Panc1 (cell line): Measurements from ENCODE around the gene SFTPB.

Experiments
- SIN3A ChIP-seq: IDR thresholded peaks from 2 replicates; pipeline ENCODE4 v1.6.1; 2012; ENCODE audit warnings: low read depth, mild to moderate bottlenecking, low read length, moderate library complexity, borderline replicate concordance; ENCODE audit not compliant: insufficient read depth
- TF ChIP-seq, protein P1 (sequence below): fragments of 450-650 bp; IDR thresholded peaks from 2 replicates; pipeline ENCODE4 v1.5.1; 2017; ENCODE audit warnings: mild to moderate bottlenecking

DNA sequence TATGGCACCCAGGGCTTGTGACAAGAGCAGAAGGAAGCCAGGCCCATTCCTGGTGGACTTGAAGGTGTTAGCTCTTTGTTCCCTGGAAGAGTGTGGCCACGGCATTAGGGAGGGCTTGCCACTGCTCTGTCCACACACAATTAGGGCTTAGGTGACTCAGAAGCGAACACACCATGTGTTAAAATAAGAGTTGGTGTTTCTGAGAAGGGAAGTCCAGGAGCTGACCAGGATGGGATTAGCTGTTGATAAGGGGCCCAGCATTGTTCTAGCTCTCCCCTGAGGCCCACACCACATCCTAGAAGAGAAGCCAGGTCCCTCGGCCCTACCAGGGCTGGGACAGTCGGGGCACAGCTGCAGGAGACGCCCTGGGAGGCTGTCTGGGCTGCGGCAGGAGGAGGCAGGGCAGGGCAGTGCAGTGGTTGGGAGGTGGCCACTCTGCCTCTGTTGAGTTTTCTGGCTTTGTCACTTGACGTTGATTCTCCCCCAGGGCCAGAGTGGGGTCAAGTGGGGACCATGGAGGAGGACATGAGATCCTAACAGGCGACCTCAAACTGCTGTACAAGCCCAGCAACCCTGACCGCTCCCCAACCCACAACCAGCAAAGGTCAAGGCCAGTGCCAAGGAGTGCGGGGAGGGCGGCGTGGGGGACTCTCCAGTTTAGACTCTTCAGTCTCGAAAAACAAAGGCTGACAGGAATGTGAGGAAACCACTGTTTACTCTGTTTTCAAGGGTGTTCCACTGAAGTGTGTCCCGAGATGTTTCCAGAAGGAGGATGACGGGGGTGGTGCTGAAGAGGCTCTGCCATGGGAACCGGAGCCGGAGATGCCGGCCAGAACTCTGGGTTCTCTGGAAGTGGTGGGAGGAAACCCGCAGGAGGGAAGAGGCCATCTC is 42.9 kb upstream of the SFTPB start:
- no peak for TF ChIP-seq SIN3A
- TF ChIP-seq, protein P1, sequence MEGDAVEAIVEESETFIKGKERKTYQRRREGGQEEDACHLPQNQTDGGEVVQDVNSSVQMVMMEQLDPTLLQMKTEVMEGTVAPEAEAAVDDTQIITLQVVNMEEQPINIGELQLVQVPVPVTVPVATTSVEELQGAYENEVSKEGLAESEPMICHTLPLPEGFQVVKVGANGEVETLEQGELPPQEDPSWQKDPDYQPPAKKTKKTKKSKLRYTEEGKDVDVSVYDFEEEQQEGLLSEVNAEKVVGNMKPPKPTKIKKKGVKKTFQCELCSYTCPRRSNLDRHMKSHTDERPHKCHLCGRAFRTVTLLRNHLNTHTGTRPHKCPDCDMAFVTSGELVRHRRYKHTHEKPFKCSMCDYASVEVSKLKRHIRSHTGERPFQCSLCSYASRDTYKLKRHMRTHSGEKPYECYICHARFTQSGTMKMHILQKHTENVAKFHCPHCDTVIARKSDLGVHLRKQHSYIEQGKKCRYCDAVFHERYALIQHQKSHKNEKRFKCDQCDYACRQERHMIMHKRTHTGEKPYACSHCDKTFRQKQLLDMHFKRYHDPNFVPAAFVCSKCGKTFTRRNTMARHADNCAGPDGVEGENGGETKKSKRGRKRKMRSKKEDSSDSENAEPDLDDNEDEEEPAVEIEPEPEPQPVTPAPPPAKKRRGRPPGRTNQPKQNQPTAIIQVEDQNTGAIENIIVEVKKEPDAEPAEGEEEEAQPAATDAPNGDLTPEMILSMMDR = no peak
